ENCODE results near the gene RYR1.

The RYR1 gene

GRCh38 chr19:38433268-38433733 is at the start of gene RYR1:
TSS of gene RYR1 (plus strand) at chr19:38433691. CDS start at chr19:38433830, 139 bp downstream.
- DNase-seq: peak; percentile 73 to 78

GRCh38 chr19:38383743-38384142 is 49.7 kb upstream of the RYR1 start:
- DNase-seq: no peak

GRCh38 chr19:38384209-38385027 is 49.1 kb upstream of the RYR1 start:
- peak in 1 of 2 experiments; percentile 29 for DNase-seq

- DNase-seq: peak in 1 of 2 experiments; percentile 28
Observed at GRCh38 chr19:38385057-38385803, 48.3 kb upstream of the RYR1 start.

GRCh38 chr19:38385804-38386257 is 47.7 kb upstream of the RYR1 start:
- DNase-seq: peak in 1 of 2 experiments; percentile 44

- no peak for DNase-seq
Observed at GRCh38 chr19:38386300-38386970, 47.1 kb upstream of the RYR1 start.

- no peak for DNase-seq
Observed at GRCh38 chr19:38386971-38387549, 46.4 kb upstream of the RYR1 start.

GRCh38 chr19:38387550-38388348 is 45.7 kb upstream of the RYR1 start, which contains the start of gene GGN:
TSS of gene GGN (minus strand) at chr19:38388034. CDS start at chr19:38387261, 773 bp downstream.
- peak; percentile 90 to 91 for DNase-seq

GRCh38 chr19:38388349-38389100 is 45.0 kb upstream of the RYR1 start, which contains the start of gene SPRED3:
TSS of gene SPRED3 (plus strand) at chr19:38388697. CDS start at chr19:38390303, 1,606 bp downstream.
- DNase-seq: peak in 1 of 2 experiments; percentile 24

GRCh38 chr19:38389101-38389925 is 44.2 kb upstream of the RYR1 start:
- peak in 1 of 2 experiments; percentile 29 for DNase-seq

- DNase-seq: no peak
Observed at GRCh38 chr19:38389957-38390924, 43.2 kb upstream of the RYR1 start.

- no peak for DNase-seq
Observed at GRCh38 chr19:38391911-38392464, 41.5 kb upstream of the RYR1 start.

GRCh38 chr19:38392707-38393308 is 40.7 kb upstream of the RYR1 start:
- peak in 1 of 2 experiments; percentile 42 for DNase-seq

- DNase-seq: peak; percentile 84 to 88
Observed at GRCh38 chr19:38394488-38394887, 39.0 kb upstream of the RYR1 start.

- DNase-seq: peak; percentile 68 to 74
Observed at GRCh38 chr19:38395381-38396114, 37.9 kb upstream of the RYR1 start.

GRCh38 chr19:38399081-38399480 is 34.4 kb upstream of the RYR1 start:
- DNase-seq: no peak

GRCh38 chr19:38399537-38399936 is 34.0 kb upstream of the RYR1 start:
- no peak for DNase-seq

Data from activated T-cell treated with anti-CD3 and anti-CD28 coated beads, Interleukin-2, amount 50 U/mL, for 48 hours (primary cell).